Kidney epithelial cell (primary cell): ENCODE data around the gene SNRNP70. TPM values are rescaled to one million over a fixed set of nuclear protein-coding genes. Genes with fewer than 3 reads are reported as not detected.

Experiments used
- DNase-seq: peaks from one replicate; pipeline ENCODE4 v3.0.0-alpha.2; 2010; ENCODE audit warnings: low read depth
- H3K27me3 ChIP-seq: 2 replicates; pipeline ENCODE4 v1.6.0; 2011; ENCODE audit warnings: low read length; ENCODE audit not compliant: control insufficient read depth, insufficient read depth
- H3K36me3 ChIP-seq: 2 replicates; pipeline ENCODE4 v1.5.1; 2011; ENCODE audit warnings: low read length; ENCODE audit not compliant: control insufficient read depth, insufficient read depth
- H3K4me3 ChIP-seq: 2 replicates; pipeline ENCODE4 v1.5.1; 2011; ENCODE audit warnings: low read depth, mild to moderate bottlenecking, control low read depth, low read length
- total RNA-seq: library from RNA; depleted of rRNA; stranded (reverse); fragments of >200 nt; gene quantifications from 2 replicates; pipeline ENCODE4 v1.2.3, GENCODE V29; 2015
- TF ChIP-seq, protein P1 (sequence below): IDR thresholded peaks from 2 replicates; pipeline ENCODE4 v1.5.1; 2011; ENCODE audit warnings: mild to moderate bottlenecking, moderate library complexity, low read length, control low read depth, inconsistent platforms; ENCODE audit not compliant: insufficient read depth, poor library complexity, severe bottlenecking

Gene SNRNP70
- total RNA-seq, 1 donor from 2014 or later = 108 TPM

DNA sequence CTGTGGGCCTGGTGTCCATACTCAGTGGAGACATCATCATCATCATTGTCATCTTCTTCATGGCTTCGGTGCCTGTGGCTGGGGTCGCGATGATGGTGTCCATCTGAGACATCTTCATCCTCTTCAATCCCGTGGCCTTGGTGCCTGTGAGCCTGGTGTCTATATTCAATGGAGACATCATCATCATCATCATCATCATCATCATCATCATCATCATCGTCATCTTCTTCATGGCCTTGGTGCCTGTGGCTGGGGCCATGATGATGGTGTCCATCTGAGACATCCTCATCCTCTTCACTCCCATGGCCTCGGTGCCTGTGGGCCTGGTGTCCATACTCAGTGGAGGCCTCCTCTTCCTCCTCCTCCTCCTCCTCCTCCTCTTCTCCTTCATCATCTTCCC, 69.0 kb downstream of the SNRNP70 start:
- Histone ChIP-seq H3K27me3 (peaks cover 25% of the 10 kb centered on the region), H3K36me3 (no peaks in the 10 kb centered on the region), H3K4me3 (no peak overlapping the region)
- DNase-seq = no peak
- TF ChIP-seq, protein P1, sequence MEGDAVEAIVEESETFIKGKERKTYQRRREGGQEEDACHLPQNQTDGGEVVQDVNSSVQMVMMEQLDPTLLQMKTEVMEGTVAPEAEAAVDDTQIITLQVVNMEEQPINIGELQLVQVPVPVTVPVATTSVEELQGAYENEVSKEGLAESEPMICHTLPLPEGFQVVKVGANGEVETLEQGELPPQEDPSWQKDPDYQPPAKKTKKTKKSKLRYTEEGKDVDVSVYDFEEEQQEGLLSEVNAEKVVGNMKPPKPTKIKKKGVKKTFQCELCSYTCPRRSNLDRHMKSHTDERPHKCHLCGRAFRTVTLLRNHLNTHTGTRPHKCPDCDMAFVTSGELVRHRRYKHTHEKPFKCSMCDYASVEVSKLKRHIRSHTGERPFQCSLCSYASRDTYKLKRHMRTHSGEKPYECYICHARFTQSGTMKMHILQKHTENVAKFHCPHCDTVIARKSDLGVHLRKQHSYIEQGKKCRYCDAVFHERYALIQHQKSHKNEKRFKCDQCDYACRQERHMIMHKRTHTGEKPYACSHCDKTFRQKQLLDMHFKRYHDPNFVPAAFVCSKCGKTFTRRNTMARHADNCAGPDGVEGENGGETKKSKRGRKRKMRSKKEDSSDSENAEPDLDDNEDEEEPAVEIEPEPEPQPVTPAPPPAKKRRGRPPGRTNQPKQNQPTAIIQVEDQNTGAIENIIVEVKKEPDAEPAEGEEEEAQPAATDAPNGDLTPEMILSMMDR = no peak

DNA sequence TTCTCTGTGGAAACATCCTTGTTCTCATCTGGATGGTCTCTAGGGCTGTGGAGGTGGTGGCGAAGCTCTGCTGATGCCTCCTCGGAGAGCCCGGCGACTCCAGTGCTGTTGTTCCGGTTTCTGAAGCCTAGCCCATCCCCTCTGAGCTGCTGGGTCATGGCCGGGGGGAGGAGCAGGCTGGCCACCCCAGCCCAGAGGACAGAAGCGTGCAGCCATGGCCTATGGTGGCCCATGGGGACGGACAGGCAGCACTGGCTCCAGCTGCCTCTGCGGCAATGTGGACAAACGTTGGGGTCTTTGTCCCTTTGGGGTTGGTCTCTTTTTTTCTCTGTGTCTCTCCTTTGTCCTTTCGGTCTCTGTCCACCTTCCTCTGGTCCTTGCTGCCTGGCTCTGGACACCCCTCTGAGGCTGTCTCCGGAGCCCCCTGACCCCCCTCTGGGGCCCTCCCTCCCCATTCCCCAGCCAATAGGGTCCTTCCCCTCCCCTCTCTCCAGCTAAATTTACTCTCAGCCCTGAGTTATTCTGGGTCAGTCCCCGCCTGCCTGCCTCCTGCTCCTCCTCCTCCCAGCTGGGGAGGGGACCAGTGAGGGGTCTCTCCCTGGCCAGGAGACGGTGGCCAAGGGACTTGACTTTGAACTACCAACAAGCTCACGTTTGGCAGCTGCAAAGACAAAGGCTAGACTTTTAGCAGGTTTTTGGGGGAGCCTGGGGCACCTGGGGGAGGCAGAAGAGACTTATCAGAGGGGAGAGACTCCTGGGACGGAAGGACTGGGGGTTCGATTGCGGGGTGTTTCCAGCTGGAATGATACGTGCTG, 70.0 kb downstream of the SNRNP70 start, which contains the start of gene HRC:
Gene HRC (minus strand): TSS at position 392 of the 815 bp plus-strand sequence. CDS start 159 bp downstream, at position 233.
- TF ChIP-seq, protein P1 = no peak

DNA sequence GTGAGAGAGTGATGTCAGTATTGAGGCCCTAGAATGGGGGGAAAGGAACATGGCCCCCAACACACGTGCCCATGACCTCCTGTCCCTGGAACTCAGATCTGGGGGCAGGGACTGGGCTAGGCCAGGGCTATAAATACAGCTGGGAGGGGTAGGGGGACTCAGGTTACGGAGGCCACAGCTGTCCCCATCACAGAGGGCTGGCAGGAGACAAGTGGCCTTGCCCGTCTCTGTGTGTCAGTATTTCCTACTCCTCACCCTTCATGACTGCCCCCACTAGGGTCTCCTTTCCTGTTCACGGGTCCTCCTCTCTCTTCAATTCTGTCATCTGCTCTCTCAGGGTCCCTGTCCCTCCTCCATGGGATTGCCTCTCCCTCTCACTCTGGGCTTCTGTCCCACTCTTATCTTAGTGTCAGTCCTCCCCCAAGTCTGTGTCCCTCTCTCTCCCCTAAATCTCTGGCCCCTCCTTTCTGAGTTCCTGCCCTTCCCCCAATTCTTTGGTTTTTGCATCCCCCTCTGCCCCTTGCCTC, 70.6 kb downstream of the SNRNP70 start:
- TF ChIP-seq, protein P1 = no peak
- Histone ChIP-seq H3K27me3 (peaks cover 21% of the 10 kb centered on the region), H3K4me3 (no peak overlapping the region), H3K36me3 (no peaks in the 10 kb centered on the region)
- DNase-seq = no peak

More for the DNA sequence above, 70.0 kb downstream of the SNRNP70 start, which contains the start of gene HRC:
- no peak for DNase-seq
- peaks cover 25% of the 10 kb centered on the region for H3K27me3 ChIP-seq
- H3K36me3 ChIP-seq = no peaks in the 10 kb centered on the region
- no peak within 1 kb of the TSS for H3K4me3 ChIP-seq

DNA sequence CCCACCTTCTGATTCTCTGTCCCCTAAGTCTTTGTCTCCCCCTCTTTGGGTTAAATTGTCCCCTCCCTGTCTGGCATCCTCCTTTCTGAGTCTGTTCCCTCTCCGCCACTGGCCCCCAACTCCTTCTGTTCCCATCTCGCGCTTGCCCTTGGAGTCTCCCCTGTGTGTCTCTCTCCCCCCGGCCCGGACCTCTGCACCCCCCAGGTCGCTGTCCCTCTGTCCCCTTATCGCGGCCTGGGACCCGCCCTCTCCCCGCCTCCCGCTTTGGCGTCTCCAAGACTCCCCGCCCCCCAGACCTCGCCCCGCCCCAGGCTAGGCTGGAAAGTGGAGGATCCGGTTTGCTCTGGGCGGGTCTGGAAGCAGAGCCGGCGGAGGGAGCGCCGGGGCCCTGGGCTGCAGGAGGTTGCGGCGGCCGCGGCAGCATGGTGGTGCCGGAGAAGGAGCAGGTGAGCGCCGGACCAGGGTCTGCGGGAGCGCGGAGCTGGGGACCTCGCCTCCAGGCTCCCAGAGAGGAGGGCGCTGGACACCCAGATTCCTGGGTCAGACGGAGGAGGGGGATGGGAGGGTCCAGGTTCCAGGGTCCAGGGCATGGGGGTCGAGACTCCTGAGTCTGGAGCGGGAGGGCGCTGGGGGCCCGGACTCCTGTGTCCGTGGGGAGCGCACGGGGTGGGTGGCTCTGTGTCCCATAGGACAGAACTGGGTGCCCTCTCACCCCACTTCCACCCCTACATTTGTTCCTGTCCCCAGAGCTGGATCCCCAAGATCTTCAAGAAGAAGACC, 72.4 kb downstream of the SNRNP70 start, which contains the start of gene TRPM4:
Gene TRPM4 (plus strand): TSS at position 348 of the 780 bp plus-strand sequence. CDS start 75 bp downstream, at position 423.
- TF ChIP-seq, protein P1 = no peak
- Histone ChIP-seq H3K36me3 (no peaks in the 10 kb centered on the region), H3K4me3 (peak within 1 kb of the TSS; percentile 92), H3K27me3 (peaks cover 15% of the 10 kb centered on the region)
- DNase-seq = no peak

Other genes with a start within 250 kb of the SNRNP70 start
- 10.2 and 15.0 TPM in 2 replicates for gene HSD17B14, start 249.0 kb upstream of the SNRNP70 start, total RNA-seq
- gene PLEKHA4, start 216.8 kb upstream of the SNRNP70 start, total RNA-seq = 10.0 and 11.1 TPM in 2 replicates
- gene PPP1R15A, start 213.0 kb upstream of the SNRNP70 start, total RNA-seq = 225 and 233 TPM in 2 replicates
- gene TULP2, start 186.7 kb upstream of the SNRNP70 start, total RNA-seq = not detected in 2 replicates
- gene NUCB1, start 185.1 kb upstream of the SNRNP70 start, total RNA-seq = 248 and 260 TPM in 2 replicates
- gene DHDH, start 151.8 kb upstream of the SNRNP70 start, total RNA-seq = 1.0 and 1.5 TPM in 2 replicates
- 128 and 140 TPM in 2 replicates for gene BAX, start 130.6 kb upstream of the SNRNP70 start, total RNA-seq
- gene FTL, start 120.1 kb upstream of the SNRNP70 start, total RNA-seq = 2,415 and 2,688 TPM in 2 replicates
- 23.1 and 24.8 TPM in 2 replicates for gene GYS1, start 92.1 kb upstream of the SNRNP70 start, total RNA-seq
- gene RUVBL2, start 91.6 kb upstream of the SNRNP70 start, total RNA-seq = 174 and 177 TPM in 2 replicates
- 8.2 and 8.4 TPM in 2 replicates for gene LHB, start 68.4 kb upstream of the SNRNP70 start, total RNA-seq
- not detected in 2 replicates for gene CGB3, start 61.1 kb upstream of the SNRNP70 start, total RNA-seq
- 1.9 and 5.1 TPM in 2 replicates for gene CGB2, start 53.6 kb upstream of the SNRNP70 start, total RNA-seq
- gene CGB1, start 48.6 kb upstream of the SNRNP70 start, total RNA-seq = 13.7 and 15.3 TPM in 2 replicates
- gene CGB5, start 41.6 kb upstream of the SNRNP70 start, total RNA-seq = 0.89 TPM in 1 of 2 replicates, not detected in the other
- 3.3 and 7.4 TPM in 2 replicates for gene CGB8, start 36.3 kb upstream of the SNRNP70 start, total RNA-seq
- 5.5 and 14.4 TPM in 2 replicates for gene CGB7, start 27.7 kb upstream of the SNRNP70 start, total RNA-seq
- 0.58 TPM in 1 of 2 replicates, not detected in the other for gene NTF4, start 20.6 kb upstream of the SNRNP70 start, total RNA-seq
- gene KCNA7, start 12.8 kb upstream of the SNRNP70 start, total RNA-seq = not detected in 2 replicates
- gene LIN7B, start 28.9 kb downstream of the SNRNP70 start, total RNA-seq = 3.4 and 5.8 TPM in 2 replicates
- gene C19orf73, start 33.7 kb downstream of the SNRNP70 start, total RNA-seq = 4.2 and 4.6 TPM in 2 replicates
- gene PPFIA3, start 34.1 kb downstream of the SNRNP70 start, total RNA-seq = 0.88 and 10.9 TPM in 2 replicates
- not detected in 2 replicates for gene HRC, start 69.9 kb downstream of the SNRNP70 start, total RNA-seq
- gene TRPM4, start 72.3 kb downstream of the SNRNP70 start, total RNA-seq = 13.5 and 16.7 TPM in 2 replicates
- gene SLC6A16, start 239.7 kb downstream of the SNRNP70 start, total RNA-seq = 0.17 and 0.75 TPM in 2 replicates
- 0.07 TPM in 1 of 2 replicates, not detected in the other for gene CD37, start 250.0 kb downstream of the SNRNP70 start, total RNA-seq